ENCODE data around the gene TNNI3. TPM values are rescaled to one million over a fixed set of nuclear protein-coding genes. Genes with fewer than 3 reads are reported as not detected.
A peak's percentile ranks its signal among the peaks of the same experiment; 100 is the strongest.
"Not testable (repeated sequence)": the region's sequence is repeated elsewhere in the genome, so short reads cannot be mapped to it uniquely, and the experiment has no call there.

The TNNI3 gene
- total RNA-seq, 1 donor from 2014 or later, result not detected

DNA sequence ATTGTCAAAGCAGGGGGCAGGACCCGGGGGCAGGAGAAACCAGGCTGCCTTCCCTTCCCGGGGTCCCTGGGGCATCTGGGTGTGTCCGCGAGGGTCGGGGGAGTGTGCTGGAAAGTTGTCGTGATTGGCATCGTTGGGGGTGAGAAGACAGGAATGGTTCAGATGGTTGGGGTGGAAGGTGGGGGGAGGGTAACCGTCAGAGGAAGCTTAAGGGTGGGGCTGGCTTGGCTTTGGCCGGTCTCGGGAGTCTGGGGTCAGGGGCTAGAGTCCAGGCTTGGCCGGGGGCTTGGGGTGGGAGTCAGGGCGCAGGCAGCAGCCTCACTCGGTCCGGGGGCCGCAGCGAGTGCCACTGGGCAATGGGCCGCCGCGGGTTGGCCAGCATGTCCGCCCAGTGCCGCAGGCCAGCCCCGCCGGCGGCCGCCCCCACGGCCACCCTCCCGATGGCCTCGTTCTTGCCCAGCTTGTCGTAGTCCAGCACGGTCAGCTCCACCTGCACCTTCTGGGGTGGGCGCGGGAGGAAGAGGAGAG is 15.7 kb upstream of the TNNI3 start:
- Mint-ChIP-seq H3K27me3 (ENCODE audit: unreplicated experiment) (peaks cover 29% of the 10 kb centered on the region), H3K9me3 (ENCODE audit: unreplicated experiment) (no peaks in the 10 kb centered on the region), H3K4me3 (ENCODE audit: unreplicated experiment) (no peak overlapping the region), H3K27ac (ENCODE audit: unreplicated experiment) (no peak overlapping the region), H3K36me3 (ENCODE audit: low read depth, unreplicated experiment) (peaks cover 5% of the 10 kb centered on the region), H3K4me1 (ENCODE audit: unreplicated experiment) (peaks cover 7% of the 10 kb centered on the region)
- no peak for DNase-seq (ENCODE audit: low spot score)
- TF ChIP-seq, protein P1, sequence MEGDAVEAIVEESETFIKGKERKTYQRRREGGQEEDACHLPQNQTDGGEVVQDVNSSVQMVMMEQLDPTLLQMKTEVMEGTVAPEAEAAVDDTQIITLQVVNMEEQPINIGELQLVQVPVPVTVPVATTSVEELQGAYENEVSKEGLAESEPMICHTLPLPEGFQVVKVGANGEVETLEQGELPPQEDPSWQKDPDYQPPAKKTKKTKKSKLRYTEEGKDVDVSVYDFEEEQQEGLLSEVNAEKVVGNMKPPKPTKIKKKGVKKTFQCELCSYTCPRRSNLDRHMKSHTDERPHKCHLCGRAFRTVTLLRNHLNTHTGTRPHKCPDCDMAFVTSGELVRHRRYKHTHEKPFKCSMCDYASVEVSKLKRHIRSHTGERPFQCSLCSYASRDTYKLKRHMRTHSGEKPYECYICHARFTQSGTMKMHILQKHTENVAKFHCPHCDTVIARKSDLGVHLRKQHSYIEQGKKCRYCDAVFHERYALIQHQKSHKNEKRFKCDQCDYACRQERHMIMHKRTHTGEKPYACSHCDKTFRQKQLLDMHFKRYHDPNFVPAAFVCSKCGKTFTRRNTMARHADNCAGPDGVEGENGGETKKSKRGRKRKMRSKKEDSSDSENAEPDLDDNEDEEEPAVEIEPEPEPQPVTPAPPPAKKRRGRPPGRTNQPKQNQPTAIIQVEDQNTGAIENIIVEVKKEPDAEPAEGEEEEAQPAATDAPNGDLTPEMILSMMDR (IDR thresholded peaks at IDR 0.05; ENCODE audit: unreplicated experiment), result no peak

DNA sequence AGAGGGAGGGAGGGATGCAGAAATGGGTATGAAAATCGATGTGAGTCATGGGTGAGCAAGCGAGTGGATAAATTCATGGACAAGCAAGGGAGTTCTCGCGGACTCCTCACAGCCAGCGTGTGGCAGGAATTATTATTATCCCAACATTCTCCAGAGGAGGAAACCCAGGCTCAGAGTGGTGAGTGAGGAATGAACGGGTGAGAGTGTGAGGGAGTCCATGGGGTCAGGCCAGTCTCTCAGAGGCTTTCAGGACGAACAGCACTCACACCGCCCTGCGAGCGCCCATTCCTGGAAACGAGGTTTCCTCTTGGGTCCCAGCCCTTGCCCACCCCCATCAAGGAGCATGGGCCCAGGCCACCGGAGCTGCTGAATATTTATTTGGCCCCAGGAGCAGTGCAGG is 15.2 kb upstream of the TNNI3 start:
- H3K4me1 Mint-ChIP-seq (ENCODE audit: unreplicated experiment), result peaks cover 7% of the 10 kb centered on the region
- TF ChIP-seq, protein P1 (IDR thresholded peaks at IDR 0.05; ENCODE audit: unreplicated experiment), result no peak
- peak overlapping the region; percentile 56 for H3K4me3 Mint-ChIP-seq (ENCODE audit: unreplicated experiment)
- peaks cover 28% of the 10 kb centered on the region for H3K27me3 Mint-ChIP-seq (ENCODE audit: unreplicated experiment)
- peaks cover 5% of the 10 kb centered on the region for H3K36me3 Mint-ChIP-seq (ENCODE audit: low read depth, unreplicated experiment)
- no peak for DNase-seq (ENCODE audit: low spot score)
- no peaks in the 10 kb centered on the region for H3K9me3 Mint-ChIP-seq (ENCODE audit: unreplicated experiment)
- peak overlapping the region; percentile 9 for H3K27ac Mint-ChIP-seq (ENCODE audit: unreplicated experiment)

DNA sequence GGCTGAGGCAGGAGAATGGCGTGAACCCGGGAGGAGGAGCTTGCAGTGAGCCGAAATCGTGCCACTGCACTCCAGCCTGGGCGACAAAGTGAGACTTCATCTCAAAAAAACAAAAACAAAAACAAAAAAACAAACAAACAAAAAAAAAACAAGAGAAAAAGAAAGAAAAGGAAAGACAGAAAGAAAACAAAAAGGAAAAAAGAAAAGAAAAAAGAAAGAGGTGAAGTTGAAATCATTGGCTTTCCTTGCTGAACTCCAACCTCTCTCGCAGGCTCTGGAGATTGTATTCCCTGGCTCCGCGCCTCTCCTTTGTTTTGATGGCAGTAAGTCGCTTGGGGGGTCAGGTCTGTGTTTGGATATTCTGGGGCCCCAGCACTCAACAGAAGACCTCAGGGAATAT is 14.8 kb upstream of the TNNI3 start:
- DNase-seq (ENCODE audit: low spot score); H3K36me3 Mint-ChIP-seq (ENCODE audit: low read depth, unreplicated experiment); H3K4me1 Mint-ChIP-seq (ENCODE audit: unreplicated experiment); H3K9me3 Mint-ChIP-seq (ENCODE audit: unreplicated experiment): not testable (repeated sequence)
- H3K4me3 Mint-ChIP-seq (ENCODE audit: unreplicated experiment), result peak overlapping the region; percentile 56
- H3K27me3 Mint-ChIP-seq (ENCODE audit: unreplicated experiment), result peaks cover 28% of the 10 kb centered on the region
- H3K27ac Mint-ChIP-seq (ENCODE audit: unreplicated experiment), result peak overlapping the region; percentile 9

DNA sequence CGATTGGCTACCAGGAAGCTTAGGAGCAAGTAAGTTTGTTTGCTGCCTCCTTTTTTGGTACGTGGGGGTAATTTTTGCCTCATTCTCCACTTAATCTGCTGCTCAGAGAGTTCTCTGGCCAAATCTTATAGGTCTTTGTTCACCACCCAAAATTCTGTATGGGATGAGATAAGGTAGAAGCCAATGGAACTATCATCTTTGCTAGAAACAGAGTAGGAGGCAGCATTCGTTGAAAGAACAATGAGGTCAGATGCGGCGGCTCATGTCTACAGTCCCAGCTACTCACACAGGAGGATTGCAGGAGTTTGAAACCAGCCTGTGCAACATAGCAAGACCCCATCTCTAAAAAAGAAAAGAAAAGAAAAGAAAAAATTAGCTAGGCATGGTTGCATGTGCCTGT is 13.9 kb upstream of the TNNI3 start:
- TF ChIP-seq, protein P1 (IDR thresholded peaks at IDR 0.05; ENCODE audit: unreplicated experiment), result no peak
- Mint-ChIP-seq H3K4me1 (ENCODE audit: unreplicated experiment) (peaks cover 12% of the 10 kb centered on the region), H3K27ac (ENCODE audit: unreplicated experiment) (no peak overlapping the region), H3K4me3 (ENCODE audit: unreplicated experiment) (no peak overlapping the region), H3K27me3 (ENCODE audit: unreplicated experiment) (peaks cover 23% of the 10 kb centered on the region), H3K36me3 (ENCODE audit: low read depth, unreplicated experiment) (peaks cover 5% of the 10 kb centered on the region), H3K9me3 (ENCODE audit: unreplicated experiment) (no peaks in the 10 kb centered on the region)
- no peak for DNase-seq (ENCODE audit: low spot score)

DNA sequence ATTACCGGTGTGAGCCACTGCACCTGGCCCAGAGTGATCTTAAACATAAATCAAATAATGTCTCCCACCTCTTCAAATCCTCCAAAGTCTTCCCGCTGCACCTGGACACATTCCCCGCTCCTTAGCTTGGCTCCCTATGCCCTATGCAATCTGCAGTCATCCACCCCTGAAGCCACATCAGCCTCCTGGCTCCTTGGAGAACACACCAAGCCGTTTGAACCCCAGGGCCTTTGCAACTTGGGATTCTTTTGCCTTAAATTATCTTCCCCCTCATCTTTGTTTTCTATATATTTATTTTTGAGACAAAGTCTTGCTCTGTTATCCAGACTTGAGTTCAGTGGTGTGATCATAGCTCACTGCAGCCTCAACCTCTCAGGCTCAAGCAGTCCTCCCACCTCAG is 11.6 kb upstream of the TNNI3 start:
- DNase-seq (ENCODE audit: low spot score), result no peak
- TF ChIP-seq, protein P1 (IDR thresholded peaks at IDR 0.05; ENCODE audit: unreplicated experiment), result no peak
- H3K27ac Mint-ChIP-seq (ENCODE audit: unreplicated experiment), result no peak overlapping the region
- no peak overlapping the region for H3K4me3 Mint-ChIP-seq (ENCODE audit: unreplicated experiment)
- no peaks in the 10 kb centered on the region for H3K9me3 Mint-ChIP-seq (ENCODE audit: unreplicated experiment)
- peaks cover 19% of the 10 kb centered on the region for H3K27me3 Mint-ChIP-seq (ENCODE audit: unreplicated experiment)
- H3K36me3 Mint-ChIP-seq (ENCODE audit: low read depth, unreplicated experiment), result peaks cover 5% of the 10 kb centered on the region
- peaks cover 12% of the 10 kb centered on the region for H3K4me1 Mint-ChIP-seq (ENCODE audit: unreplicated experiment)

Measured in endothelial cell (in vitro differentiated cells).